Glomerular visceral epithelial cell (primary cell): ENCODE data around the gene GIPC1.
"Not testable (repeated sequence)": the region's sequence is repeated elsewhere in the genome, so short reads cannot be mapped to it uniquely, and the experiment has no call there.

Source experiments
- DNase-seq: peaks from one replicate; pipeline ENCODE4 v3.0.0-alpha.2; 2016; ENCODE audit errors: extremely low spot score

Gene GIPC1

DNA sequence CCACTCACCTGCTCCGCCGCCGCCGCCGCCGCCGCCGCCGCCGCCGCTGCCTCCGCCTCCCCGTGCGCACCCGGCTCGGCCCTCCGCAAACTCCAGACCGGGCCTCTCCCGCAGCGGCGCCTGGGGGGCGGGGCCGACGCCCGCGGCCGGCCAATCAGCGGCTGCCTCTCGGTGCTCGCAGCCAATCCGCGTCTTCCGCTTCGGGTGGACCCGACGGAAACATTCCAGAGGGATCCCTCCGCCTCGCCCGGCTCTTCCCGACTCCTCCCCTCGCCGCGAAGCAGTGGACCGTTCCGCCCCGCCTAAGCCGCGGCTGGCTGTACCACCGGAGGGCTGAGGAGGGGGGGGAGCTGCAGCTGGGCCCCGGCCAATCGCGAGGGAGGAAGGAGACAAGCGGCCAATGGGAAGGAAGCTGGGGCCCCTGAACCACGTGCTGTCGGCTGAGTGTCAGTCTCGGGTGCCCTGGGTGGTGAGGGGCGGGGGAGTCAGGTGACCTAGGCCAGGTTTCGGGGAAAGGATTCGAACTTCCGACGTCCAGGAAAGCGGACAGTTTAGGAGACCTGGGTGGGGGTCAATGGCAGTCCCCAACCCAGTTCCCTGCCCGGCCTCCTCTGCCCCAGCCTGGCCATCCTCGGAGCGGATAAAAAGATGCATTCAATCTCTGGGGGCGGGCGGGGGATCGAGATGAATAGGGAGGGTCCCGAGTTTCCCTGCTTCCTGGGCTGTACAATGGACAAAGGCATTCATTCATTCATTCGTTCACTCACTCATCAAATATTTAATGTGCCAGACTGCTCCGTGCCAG, at the start of gene GIPC1:
TSS of gene GIPC1 (minus strand) at position 99 of the 805 bp plus-strand sequence. CDS start 13,151 bp downstream, outside the sequence.
- DNase-seq = peak; percentile 99

- no peak for DNase-seq
These were observed 49.8 kb upstream of the GIPC1 start for GRCh38 chr19:14545716-14546082.

- DNase-seq = peak; percentile 62
These were observed 49.2 kb upstream of the GIPC1 start for GRCh38 chr19:14544977-14545715.

DNA sequence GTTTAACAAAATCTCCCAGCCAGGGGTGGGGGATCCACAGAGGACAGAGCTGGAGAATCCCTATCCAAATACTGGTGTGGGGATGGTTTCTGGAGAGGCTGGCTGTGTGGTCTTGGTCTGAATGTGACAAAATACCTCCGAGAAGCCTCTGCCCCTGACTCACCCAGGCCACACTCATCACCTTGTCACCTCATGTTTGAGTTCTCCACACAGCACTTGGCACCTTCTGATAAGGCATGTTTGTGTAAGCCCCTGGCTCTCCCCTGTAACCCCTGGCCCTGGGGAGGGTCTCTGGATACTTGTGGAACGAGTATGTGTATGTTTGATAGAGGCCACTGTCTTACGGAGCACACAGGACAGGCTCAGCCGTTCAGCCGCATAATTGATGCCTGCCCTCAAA, 48.1 kb upstream of the GIPC1 start:
- DNase-seq = no peak

DNA sequence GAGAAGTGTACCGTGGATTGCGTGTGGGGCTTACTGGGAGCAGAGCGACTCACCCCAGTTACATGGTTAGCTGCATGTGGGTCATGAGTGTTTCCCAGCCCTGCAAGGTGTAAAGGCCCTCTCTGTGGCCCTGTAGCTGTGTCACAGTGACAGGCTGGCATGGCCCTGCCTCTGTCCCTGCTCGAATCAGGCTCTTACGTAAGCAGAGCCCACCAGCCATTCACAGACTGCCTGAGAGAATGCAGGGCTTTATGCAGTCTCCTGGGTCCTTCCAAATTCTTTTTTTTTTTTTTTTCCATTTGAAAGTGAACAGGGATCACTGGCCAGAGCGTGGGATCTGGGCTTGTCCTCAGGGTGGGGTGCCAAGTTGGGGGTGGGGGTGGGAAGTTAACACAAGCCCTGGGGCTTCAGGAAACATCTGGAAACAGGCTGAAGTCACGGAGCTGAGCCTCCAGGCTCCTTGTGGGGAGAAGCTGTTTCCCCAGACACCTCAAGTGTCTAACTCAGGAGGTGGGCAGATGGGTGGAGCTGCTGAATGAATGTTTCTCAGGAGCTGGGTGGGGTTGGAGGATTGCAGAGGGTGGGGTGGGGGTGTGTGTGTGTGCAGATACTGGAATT, 46.9 kb upstream of the GIPC1 start:
- DNase-seq = peak; percentile 27

GRCh38 chr19:14541979-14542378, 46.1 kb upstream of the GIPC1 start:
- DNase-seq = not testable (repeated sequence)

- DNase-seq = no peak
These were observed 45.0 kb upstream of the GIPC1 start for GRCh38 chr19:14540741-14541525.

DNA sequence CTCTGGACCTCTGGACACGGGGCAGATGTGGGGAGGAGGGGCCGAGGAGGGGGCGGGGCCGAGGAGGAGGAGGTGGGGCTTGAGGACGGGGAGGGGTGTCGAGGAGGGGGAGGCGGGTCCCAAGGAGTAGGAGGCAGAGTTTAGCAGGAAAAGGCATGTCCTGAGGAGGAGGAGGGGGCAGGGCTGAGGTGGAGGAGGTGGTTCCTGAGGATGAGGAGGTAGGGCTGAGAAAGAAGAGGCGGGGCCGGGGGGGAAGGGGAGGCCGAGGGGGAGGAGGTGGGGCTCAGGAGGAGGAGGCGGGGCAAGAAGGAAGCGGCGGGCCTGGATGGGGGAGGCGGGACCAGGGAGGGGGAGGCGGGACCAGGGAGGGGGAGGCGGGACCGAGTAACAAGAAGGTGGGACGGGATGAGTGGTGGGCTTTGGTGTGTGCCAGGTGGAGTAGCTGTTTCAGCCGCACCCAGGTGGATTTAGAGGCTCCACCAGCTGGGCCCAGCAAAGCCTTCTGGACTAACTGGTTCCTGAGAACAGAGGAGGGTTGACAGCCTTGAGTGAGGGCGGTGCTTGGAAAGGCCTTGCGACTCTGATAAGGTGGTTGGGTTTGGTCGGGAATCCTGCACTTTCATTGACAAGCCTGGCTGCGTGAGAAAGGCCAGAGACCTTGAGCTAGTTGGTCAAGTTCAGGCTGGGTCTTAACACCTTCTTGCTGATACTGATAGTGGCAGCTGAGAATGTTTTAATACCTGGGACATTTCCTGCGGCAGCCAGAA, 41.2 kb upstream of the GIPC1 start:
- DNase-seq = peak; percentile 44

DNA sequence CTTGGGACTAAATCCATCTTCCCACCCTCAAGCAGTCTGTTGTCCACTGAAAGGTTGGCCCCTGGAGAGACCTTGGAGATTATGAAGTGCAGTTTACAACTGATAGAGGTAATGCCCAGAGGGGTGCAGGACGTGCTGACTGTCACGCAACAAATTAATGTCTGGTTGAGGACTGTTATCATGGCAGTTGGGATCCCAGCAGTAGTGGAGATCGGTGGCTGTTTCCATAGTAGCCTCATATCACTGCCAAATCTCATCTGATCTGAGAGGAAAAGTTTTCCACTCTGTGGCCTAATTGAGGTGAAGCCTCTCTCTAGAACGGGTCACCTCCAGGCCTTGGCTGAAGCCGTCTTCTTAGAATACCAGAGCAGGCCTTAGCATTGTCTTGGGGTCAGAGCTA, 37.5 kb upstream of the GIPC1 start:
- DNase-seq = no peak

- no peak for DNase-seq
These were observed 34.6 kb upstream of the GIPC1 start for GRCh38 chr19:14530506-14530905.

- no peak for DNase-seq
These were observed 34.0 kb upstream of the GIPC1 start for GRCh38 chr19:14530005-14530348.

DNA sequence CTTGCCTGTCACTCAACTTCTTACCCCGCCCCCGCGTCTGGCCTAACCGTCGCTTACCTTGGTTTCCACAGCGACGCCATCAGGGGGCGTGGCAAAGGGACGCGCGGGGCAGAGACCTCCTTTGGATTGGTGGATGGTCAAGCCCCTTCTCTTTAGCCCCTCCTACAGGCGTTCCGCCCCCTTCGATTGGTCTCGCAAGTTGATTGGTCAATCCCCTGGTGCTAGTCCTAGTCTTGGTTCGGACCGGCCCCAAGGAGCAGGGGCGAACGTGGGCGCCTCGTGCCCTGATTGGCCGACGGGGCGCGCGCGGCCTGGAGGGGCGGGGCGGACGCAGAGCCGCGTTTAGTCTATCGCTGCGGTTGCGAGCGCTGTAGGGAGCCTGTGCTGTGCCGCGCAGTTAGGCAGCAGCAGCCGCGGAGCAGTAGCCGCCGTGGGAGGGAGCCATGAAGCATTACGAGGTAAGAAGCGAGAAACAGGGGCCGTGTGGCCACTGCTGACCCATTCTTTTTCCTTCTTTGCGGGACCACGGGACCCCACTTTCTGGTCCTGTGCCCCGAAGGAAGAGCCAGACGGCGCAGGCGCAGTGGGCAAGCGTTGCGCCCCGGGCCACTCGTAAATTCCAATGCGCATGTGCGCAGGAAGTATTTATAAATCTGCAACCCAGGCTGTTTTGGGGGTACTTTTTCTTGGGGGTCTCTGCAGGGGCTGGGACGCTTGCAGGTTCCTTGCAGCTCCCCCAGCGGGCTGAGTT, 33.5 kb upstream of the GIPC1 start, which contains the start of gene TECR:
TSS of gene TECR (plus strand) at position 341 of the 751 bp plus-strand sequence. CDS start at position 444, 103 bp downstream.
- peak; percentile 100 for DNase-seq

GRCh38 chr19:14528419-14529253, 32.7 kb upstream of the GIPC1 start:
- DNase-seq = no peak

DNA sequence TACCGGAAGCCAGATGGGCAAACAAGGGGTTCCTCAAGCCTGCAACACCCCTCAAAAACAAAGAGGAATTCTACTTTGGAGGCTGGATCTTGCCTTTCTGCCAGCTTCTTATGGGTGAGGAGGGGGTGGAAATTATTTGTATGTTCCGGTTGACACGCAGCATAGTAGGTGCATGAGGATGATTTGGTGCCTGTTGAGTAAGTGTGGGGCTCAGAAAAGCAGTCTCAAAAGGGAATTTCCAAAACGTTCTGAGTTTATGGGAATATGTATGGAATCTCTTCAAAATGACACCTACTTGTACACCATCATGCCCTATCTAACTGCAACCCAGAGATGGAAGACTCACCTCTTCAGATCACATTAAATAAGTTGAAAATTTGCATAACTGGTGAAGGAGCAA, 30.5 kb upstream of the GIPC1 start:
- DNase-seq = no peak

DNA sequence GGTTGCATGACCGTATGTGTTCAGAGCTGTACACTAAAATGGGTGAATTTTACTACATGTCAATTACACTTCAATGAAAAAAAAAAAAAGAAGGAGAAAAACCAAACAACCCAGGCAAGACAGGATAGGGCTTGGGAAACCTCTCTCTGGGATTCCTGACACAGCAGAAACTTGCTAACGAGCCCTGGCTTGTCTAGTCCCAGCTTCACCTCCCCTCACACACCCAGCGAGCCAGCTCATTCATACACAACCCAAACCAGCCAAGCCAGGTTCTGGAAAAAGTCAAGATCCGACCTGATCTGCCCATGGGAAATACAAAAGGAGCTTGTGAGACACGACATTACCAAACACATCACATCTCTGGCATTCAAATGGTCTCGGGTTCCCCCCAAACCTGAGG, 29.8 kb upstream of the GIPC1 start:
- DNase-seq = no peak

GRCh38 chr19:14520543-14520942, 24.6 kb upstream of the GIPC1 start:
- DNase-seq = no peak

DNA sequence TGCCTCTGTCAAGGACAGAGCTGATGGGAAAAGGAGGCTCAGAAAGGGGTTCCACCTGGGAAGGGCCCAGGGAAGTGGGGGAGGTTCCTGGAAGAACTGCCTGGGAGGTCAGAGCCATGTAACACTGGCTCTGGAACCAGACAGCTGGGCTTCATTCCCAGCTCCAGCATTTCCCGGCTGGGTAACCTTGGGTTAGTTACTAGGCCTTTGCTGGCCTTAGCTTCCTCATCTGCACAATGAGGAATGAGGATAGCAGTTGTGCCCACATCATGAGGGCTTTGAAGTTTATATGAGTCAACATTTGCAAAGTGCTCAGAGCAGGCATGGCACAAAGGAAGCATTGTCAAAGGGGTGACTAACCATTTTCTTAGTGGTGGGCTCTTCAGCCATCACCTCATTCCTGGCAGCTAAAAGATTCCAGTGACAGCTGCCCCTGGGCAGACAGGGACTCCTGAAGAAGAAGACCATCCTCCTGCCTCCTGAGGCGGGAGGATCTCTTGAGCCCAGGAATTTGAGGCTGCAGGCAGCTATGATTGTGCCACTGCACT, 24.0 kb upstream of the GIPC1 start:
- DNase-seq = peak; percentile 87

DNA sequence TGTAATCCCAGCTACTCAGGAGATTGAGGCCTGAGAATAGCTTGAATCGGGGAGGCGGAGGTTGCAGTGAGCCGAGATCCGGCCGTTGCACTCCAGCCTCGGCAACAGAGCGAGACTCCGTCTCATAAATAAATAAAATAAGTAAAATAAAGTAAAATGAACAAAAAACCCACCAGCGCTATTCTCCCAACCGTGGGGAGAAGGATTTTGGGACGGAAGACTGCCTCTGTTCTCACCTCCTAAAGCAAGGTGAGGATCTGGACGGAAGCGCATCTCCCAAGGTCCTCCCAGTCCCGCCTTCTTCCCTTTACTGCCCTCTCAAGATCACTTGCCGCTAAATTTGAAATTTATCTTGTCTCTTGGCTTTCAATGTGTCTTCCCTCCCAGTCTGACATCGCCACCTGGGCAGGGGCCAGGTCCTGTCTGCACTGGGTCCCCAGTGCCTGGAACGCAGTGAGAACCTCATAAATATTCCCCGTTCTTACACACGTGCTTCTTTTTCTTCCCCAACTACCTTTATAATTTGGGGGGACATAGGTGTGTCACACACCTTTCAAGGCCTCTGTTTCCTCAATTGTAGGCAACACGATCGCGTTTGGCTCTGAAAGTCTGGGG, 23.4 kb upstream of the GIPC1 start:
- DNase-seq = no peak
